SK-N-SH (cell line): ENCODE data around the gene CCNC.

Source experiments
- TF ChIP-seq, protein P1 (sequence below): fragments of 150-350 bp; IDR thresholded peaks from 2 replicates; pipeline ENCODE4 v1.6.1; 2017; ENCODE audit warnings: antibody characterized with exemption, low read length, low read depth, borderline replicate concordance
- TF ChIP-seq, protein P2 (sequence below): fragments of 150-350 bp; IDR thresholded peaks from 2 replicates; pipeline ENCODE4 v1.6.1; 2016; ENCODE audit warnings: mild to moderate bottlenecking, low read depth, low read length

DNA sequence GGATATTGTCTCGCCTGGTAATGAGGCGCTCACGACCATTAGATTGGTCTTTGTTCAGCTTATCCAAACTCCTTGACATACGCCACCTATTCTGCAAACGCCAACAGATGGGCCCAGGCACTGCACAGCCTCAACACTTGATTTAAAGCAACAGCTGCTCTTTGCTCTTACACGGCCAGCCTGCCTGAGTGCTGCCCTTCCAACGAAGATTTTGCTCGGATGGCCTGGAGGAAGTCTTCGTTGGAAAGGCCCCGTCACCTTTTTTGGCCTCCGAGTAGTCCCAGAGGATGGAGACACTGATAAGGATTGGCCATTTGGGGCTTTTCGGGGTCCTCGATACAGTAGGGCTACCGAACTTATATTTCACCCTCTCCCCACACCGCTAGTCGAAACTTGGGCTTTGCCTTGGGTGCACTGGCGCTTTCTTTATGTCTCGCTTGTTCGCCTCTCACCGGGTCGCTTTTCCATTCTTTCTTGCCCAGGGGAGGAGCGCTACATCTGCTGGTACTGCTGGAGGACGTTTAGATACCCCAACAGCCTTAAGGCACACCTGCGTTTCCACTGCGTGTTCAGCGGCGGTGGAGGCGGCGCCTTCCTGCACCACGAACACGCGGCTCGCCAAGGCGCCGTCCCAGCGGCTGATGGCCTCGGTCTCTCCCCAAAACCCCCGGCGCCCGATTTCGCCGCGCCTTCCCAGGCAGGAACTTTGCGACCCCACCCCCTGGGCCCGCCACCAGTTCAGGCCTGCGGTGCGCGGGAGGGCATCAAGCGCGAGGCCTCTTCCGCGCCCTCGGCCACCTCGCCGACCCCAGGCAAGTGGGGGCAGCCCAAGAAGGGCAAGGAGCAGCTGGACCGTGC, 44.3 kb upstream of the CCNC start:
- TF ChIP-seq, protein P1, sequence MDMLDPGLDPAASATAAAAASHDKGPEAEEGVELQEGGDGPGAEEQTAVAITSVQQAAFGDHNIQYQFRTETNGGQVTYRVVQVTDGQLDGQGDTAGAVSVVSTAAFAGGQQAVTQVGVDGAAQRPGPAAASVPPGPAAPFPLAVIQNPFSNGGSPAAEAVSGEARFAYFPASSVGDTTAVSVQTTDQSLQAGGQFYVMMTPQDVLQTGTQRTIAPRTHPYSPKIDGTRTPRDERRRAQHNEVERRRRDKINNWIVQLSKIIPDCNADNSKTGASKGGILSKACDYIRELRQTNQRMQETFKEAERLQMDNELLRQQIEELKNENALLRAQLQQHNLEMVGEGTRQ: no peak
- TF ChIP-seq, protein P2, sequence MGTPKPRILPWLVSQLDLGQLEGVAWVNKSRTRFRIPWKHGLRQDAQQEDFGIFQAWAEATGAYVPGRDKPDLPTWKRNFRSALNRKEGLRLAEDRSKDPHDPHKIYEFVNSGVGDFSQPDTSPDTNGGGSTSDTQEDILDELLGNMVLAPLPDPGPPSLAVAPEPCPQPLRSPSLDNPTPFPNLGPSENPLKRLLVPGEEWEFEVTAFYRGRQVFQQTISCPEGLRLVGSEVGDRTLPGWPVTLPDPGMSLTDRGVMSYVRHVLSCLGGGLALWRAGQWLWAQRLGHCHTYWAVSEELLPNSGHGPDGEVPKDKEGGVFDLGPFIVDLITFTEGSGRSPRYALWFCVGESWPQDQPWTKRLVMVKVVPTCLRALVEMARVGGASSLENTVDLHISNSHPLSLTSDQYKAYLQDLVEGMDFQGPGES: no peak
